Memory B cell (primary cell): ENCODE results near the gene FLACC1.
"Not testable (repeated sequence)": the region's sequence is repeated elsewhere in the genome, so short reads cannot be mapped to it uniquely, and the experiment has no call there.

ENCODE experiments used
- ATAC-seq: fragments of 150-1000 bp; cut with Tn5 transposase; 2 replicates; pipeline ENCODE4 v1.10.0; 2021; ENCODE audit warnings: low read depth, mild to moderate bottlenecking, moderate library complexity
- DNase-seq, 2 donors: peaks; one replicate each; pipeline ENCODE4 v3.0.0; 2022; ENCODE audit warnings: low spot score in 2 of 2
- H3K27ac Mint-ChIP-seq: one replicate; pipeline ENCODE4 v1.8.0; 2022; ENCODE audit warnings: mild to moderate bottlenecking, moderate library complexity, mixed read lengths
- H3K27me3 Mint-ChIP-seq: one replicate; pipeline ENCODE4 v1.8.0; 2022; ENCODE audit warnings: mixed read lengths
- H3K36me3 Mint-ChIP-seq: one replicate; pipeline ENCODE4 v1.8.0; 2022; ENCODE audit warnings: mild to moderate bottlenecking, mixed read lengths
- H3K4me1 Mint-ChIP-seq: one replicate; pipeline ENCODE4 v1.8.0; 2022; ENCODE audit warnings: mixed read lengths
- H3K4me3 Mint-ChIP-seq: one replicate; pipeline ENCODE4 v1.8.0; 2022; ENCODE audit warnings: mild to moderate bottlenecking, moderate library complexity, mixed read lengths
- H3K9me3 Mint-ChIP-seq: one replicate; pipeline ENCODE4 v1.8.0; 2022; ENCODE audit warnings: mixed read lengths

FLACC1 gene

GRCh38 chr2:201357221-201357620 is at the start of gene FLACC1:
FLACC1 (minus strand) TSS chr2:201357345; CDS start chr2:201351404, 5,941 bp downstream.
- peaks cover 5% of the 10 kb centered on the region for H3K36me3 Mint-ChIP-seq
- H3K9me3 Mint-ChIP-seq = no peaks in the 10 kb centered on the region
- H3K27ac Mint-ChIP-seq = peak within 1 kb of the TSS; percentile 45
- DNase-seq = peak in 1 of 2 donors; percentile 8
- H3K4me3 Mint-ChIP-seq = no peak within 1 kb of the TSS
- peaks cover 2% of the 10 kb centered on the region for H3K4me1 Mint-ChIP-seq
- peak; percentile 77 for ATAC-seq
- H3K27me3 Mint-ChIP-seq = no peaks in the 10 kb centered on the region

- peaks cover 11% of the 10 kb centered on the region for H3K36me3 Mint-ChIP-seq
- peaks cover 5% of the 10 kb centered on the region for H3K4me1 Mint-ChIP-seq
- no peaks in the 10 kb centered on the region for H3K9me3 Mint-ChIP-seq
- H3K4me3 Mint-ChIP-seq = no peak overlapping the region
- ATAC-seq (no peak), DNase-seq (no peak)
- H3K27me3 Mint-ChIP-seq = no peaks in the 10 kb centered on the region
- no peak overlapping the region for H3K27ac Mint-ChIP-seq
Measured at GRCh38 chr2:201406077-201406662, 49.0 kb upstream of the FLACC1 start.

- no peaks in the 10 kb centered on the region for H3K27me3 Mint-ChIP-seq
- H3K4me1 Mint-ChIP-seq = peaks cover 5% of the 10 kb centered on the region
- H3K27ac Mint-ChIP-seq = no peak overlapping the region
Measured at GRCh38 chr2:201404699-201405280, 47.6 kb upstream of the FLACC1 start.

GRCh38 chr2:201403880-201404279 is 46.7 kb upstream of the FLACC1 start:
- H3K27me3 Mint-ChIP-seq = no peaks in the 10 kb centered on the region
- no peak overlapping the region for H3K27ac Mint-ChIP-seq
- H3K36me3 Mint-ChIP-seq = peaks cover 9% of the 10 kb centered on the region
- H3K9me3 Mint-ChIP-seq = no peaks in the 10 kb centered on the region
- H3K4me1 Mint-ChIP-seq = peaks cover 5% of the 10 kb centered on the region
- no peak overlapping the region for H3K4me3 Mint-ChIP-seq
- DNase-seq (no peak), ATAC-seq (no peak)

More at GRCh38 chr2:201404699-201405280, 47.6 kb upstream of the FLACC1 start:
- Mint-ChIP-seq H3K9me3 (no peaks in the 10 kb centered on the region), H3K4me3 (no peak overlapping the region), H3K36me3 (peaks cover 8% of the 10 kb centered on the region)
- no peak for DNase-seq
- ATAC-seq = no peak

GRCh38 chr2:201402651-201403562 is 45.8 kb upstream of the FLACC1 start:
- ATAC-seq (no peak), DNase-seq (no peak)
- Mint-ChIP-seq H3K27ac (no peak overlapping the region), H3K27me3 (no peaks in the 10 kb centered on the region), H3K4me1 (peaks cover 3% of the 10 kb centered on the region), H3K36me3 (peaks cover 11% of the 10 kb centered on the region), H3K4me3 (no peak overlapping the region), H3K9me3 (no peaks in the 10 kb centered on the region)

GRCh38 chr2:201401815-201402214 is 44.7 kb upstream of the FLACC1 start:
- no peak for ATAC-seq
- no peak overlapping the region for H3K4me3 Mint-ChIP-seq
- H3K36me3 Mint-ChIP-seq = peaks cover 13% of the 10 kb centered on the region

GRCh38 chr2:201396595-201396994 is 39.5 kb upstream of the FLACC1 start:
- Mint-ChIP-seq H3K36me3 (peaks cover 20% of the 10 kb centered on the region), H3K27ac (no peak overlapping the region), H3K4me1 (no peaks in the 10 kb centered on the region), H3K9me3 (no peaks in the 10 kb centered on the region), H3K27me3 (no peaks in the 10 kb centered on the region), H3K4me3 (no peak overlapping the region)
- DNase-seq (no peak), ATAC-seq (no peak)

More at GRCh38 chr2:201401815-201402214, 44.7 kb upstream of the FLACC1 start:
- no peaks in the 10 kb centered on the region for H3K9me3 Mint-ChIP-seq
- H3K27me3 Mint-ChIP-seq = no peaks in the 10 kb centered on the region
- H3K4me1 Mint-ChIP-seq = peaks cover 3% of the 10 kb centered on the region
- no peak overlapping the region for H3K27ac Mint-ChIP-seq
- DNase-seq = no peak

- Mint-ChIP-seq H3K36me3 (peaks cover 38% of the 10 kb centered on the region), H3K4me1 (no peaks in the 10 kb centered on the region), H3K9me3 (peaks cover 4% of the 10 kb centered on the region), H3K27me3 (no peaks in the 10 kb centered on the region), H3K27ac (no peak overlapping the region), H3K4me3 (no peak overlapping the region)
- no peak for ATAC-seq
- DNase-seq = no peak
Measured at GRCh38 chr2:201383136-201383535, 26.0 kb upstream of the FLACC1 start.

GRCh38 chr2:201378496-201379397 is 21.6 kb upstream of the FLACC1 start:
- no peak for DNase-seq
- Mint-ChIP-seq H3K4me1 (peaks cover 2% of the 10 kb centered on the region), H3K36me3 (peaks cover 27% of the 10 kb centered on the region), H3K9me3 (peaks cover 4% of the 10 kb centered on the region), H3K27me3 (no peaks in the 10 kb centered on the region), H3K4me3 (no peak overlapping the region), H3K27ac (no peak overlapping the region)
- no peak for ATAC-seq

GRCh38 chr2:201377218-201377617 is 20.1 kb upstream of the FLACC1 start:
- H3K36me3 Mint-ChIP-seq = peaks cover 30% of the 10 kb centered on the region
- H3K4me3 Mint-ChIP-seq = no peak overlapping the region
- no peaks in the 10 kb centered on the region for H3K27me3 Mint-ChIP-seq
- peaks cover 4% of the 10 kb centered on the region for H3K9me3 Mint-ChIP-seq
- no peak for ATAC-seq
- peak overlapping the region; percentile 58 for H3K27ac Mint-ChIP-seq
- H3K4me1 Mint-ChIP-seq = peaks cover 5% of the 10 kb centered on the region
- no peak for DNase-seq

GRCh38 chr2:201369775-201370174 is 12.6 kb upstream of the FLACC1 start:
- H3K36me3 Mint-ChIP-seq = peaks cover 38% of the 10 kb centered on the region
- no peak overlapping the region for H3K4me3 Mint-ChIP-seq
- DNase-seq (no peak), ATAC-seq (no peak)
- no peak overlapping the region for H3K27ac Mint-ChIP-seq
- H3K9me3 Mint-ChIP-seq = peaks cover 2% of the 10 kb centered on the region
- peaks cover 5% of the 10 kb centered on the region for H3K4me1 Mint-ChIP-seq
- H3K27me3 Mint-ChIP-seq = no peaks in the 10 kb centered on the region

GRCh38 chr2:201369318-201369717 is 12.2 kb upstream of the FLACC1 start:
- not testable (repeated sequence) for H3K4me3 Mint-ChIP-seq, H3K4me1 Mint-ChIP-seq, H3K27me3 Mint-ChIP-seq, DNase-seq, H3K9me3 Mint-ChIP-seq, ATAC-seq, H3K27ac Mint-ChIP-seq
- peaks cover 34% of the 10 kb centered on the region for H3K36me3 Mint-ChIP-seq

- peaks cover 3% of the 10 kb centered on the region for H3K4me1 Mint-ChIP-seq
- no peak overlapping the region for H3K27ac Mint-ChIP-seq
- H3K4me3 Mint-ChIP-seq = no peak overlapping the region
- peaks cover 2% of the 10 kb centered on the region for H3K9me3 Mint-ChIP-seq
- ATAC-seq (no peak), DNase-seq (no peak)
- H3K27me3 Mint-ChIP-seq = no peaks in the 10 kb centered on the region
- peaks cover 25% of the 10 kb centered on the region for H3K36me3 Mint-ChIP-seq
Measured at GRCh38 chr2:201366146-201366545, 9.0 kb upstream of the FLACC1 start.
